H1 (cell line): Measurements from ENCODE around the gene EEPD1.

Source experiments
- CEBPB ChIP-seq: IDR thresholded peaks from 2 replicates; pipeline ENCODE4 v1.6.1; 2012; ENCODE audit warnings: low read depth, low read length
- EP300 ChIP-seq, 2 experiments: IDR thresholded peaks; 1 replicate in 1 of 2; 2 replicates in 1 of 2; pipeline ENCODE4 v1.6.1; 2011 to 2012; ENCODE audit warnings: low read depth in 2 of 2, low read length in 2 of 2, mild to moderate bottlenecking in 2 of 2, borderline replicate concordance in 1 of 2, inconsistent platforms in 1 of 2, moderate library complexity in 1 of 2
- FOSL1 ChIP-seq: IDR thresholded peaks from 2 replicates; pipeline ENCODE4 v1.6.1; 2011; ENCODE audit warnings: mild to moderate bottlenecking, low read depth, low read length, moderate library complexity; ENCODE audit not compliant: insufficient read depth
- GABPA ChIP-seq: IDR thresholded peaks from 2 replicates; pipeline ENCODE4 v1.6.1; 2011; ENCODE audit warnings: mild to moderate bottlenecking, low read length, moderate library complexity, borderline replicate concordance; ENCODE audit not compliant: insufficient read depth
- JUND ChIP-seq: IDR thresholded peaks from 2 replicates; pipeline ENCODE4 v1.6.1; 2011; ENCODE audit warnings: mild to moderate bottlenecking, improper control_type of control experiment, low read length
- KDM1A ChIP-seq: fragments of 200-600, 300-600 bp; sonication (generic); IDR thresholded peaks from 2 replicates; pipeline ENCODE4 v1.7.1; 2016; ENCODE audit warnings: mild to moderate bottlenecking, low read length, borderline replicate concordance
- NANOG ChIP-seq: IDR thresholded peaks from 2 replicates; pipeline ENCODE4 v1.6.1; 2011; ENCODE audit warnings: low read length, low read depth, mild to moderate bottlenecking, inconsistent platforms; ENCODE audit not compliant: insufficient read depth, poor library complexity, severe bottlenecking
- POLR2A ChIP-seq, 2 experiments: IDR thresholded peaks; 1 replicate in 1 of 2; 2 replicates in 1 of 2; pipeline ENCODE4 v1.6.1; 2011; ENCODE audit warnings: low read depth in 2 of 2, low read length in 2 of 2, mild to moderate bottlenecking in 2 of 2; ENCODE audit errors: control extremely low read depth in 1 of 2
- SIX5 ChIP-seq: IDR thresholded peaks from 2 replicates; pipeline ENCODE4 v1.6.1; 2011; ENCODE audit warnings: mild to moderate bottlenecking, low read depth, low read length
- SRF ChIP-seq: IDR thresholded peaks from 2 replicates; pipeline ENCODE4 v1.6.1; 2011; ENCODE audit warnings: mild to moderate bottlenecking, low read depth, low read length, moderate library complexity
- TEAD4 ChIP-seq: IDR thresholded peaks from 2 replicates; pipeline ENCODE4 v1.6.1; 2012; ENCODE audit warnings: low read depth, low read length, inconsistent platforms, mixed read lengths
- YY1 ChIP-seq: IDR thresholded peaks from 2 replicates; pipeline ENCODE4 v1.6.1; 2011; ENCODE audit warnings: low read depth, mild to moderate bottlenecking, low read length
- TF ChIP-seq, protein P1 (sequence below), 3 experiments: IDR thresholded peaks; 1 replicate in 2 of 3; 2 replicates in 1 of 3; pipeline versions ENCODE4 v1.5.1 to v1.6.1; 2011; ENCODE audit warnings: low read length in 3 of 3, mild to moderate bottlenecking in 3 of 3, inconsistent platforms in 2 of 3, low read depth in 1 of 3, moderate library complexity in 1 of 3; ENCODE audit not compliant: insufficient read depth in 1 of 3; ENCODE audit errors: control extremely low read depth in 1 of 3
- TF ChIP-seq, protein P2 (sequence below): IDR thresholded peaks from 2 replicates; pipeline ENCODE4 v1.6.1; 2011; ENCODE audit warnings: low read length, improper control_type of control experiment

DNA sequence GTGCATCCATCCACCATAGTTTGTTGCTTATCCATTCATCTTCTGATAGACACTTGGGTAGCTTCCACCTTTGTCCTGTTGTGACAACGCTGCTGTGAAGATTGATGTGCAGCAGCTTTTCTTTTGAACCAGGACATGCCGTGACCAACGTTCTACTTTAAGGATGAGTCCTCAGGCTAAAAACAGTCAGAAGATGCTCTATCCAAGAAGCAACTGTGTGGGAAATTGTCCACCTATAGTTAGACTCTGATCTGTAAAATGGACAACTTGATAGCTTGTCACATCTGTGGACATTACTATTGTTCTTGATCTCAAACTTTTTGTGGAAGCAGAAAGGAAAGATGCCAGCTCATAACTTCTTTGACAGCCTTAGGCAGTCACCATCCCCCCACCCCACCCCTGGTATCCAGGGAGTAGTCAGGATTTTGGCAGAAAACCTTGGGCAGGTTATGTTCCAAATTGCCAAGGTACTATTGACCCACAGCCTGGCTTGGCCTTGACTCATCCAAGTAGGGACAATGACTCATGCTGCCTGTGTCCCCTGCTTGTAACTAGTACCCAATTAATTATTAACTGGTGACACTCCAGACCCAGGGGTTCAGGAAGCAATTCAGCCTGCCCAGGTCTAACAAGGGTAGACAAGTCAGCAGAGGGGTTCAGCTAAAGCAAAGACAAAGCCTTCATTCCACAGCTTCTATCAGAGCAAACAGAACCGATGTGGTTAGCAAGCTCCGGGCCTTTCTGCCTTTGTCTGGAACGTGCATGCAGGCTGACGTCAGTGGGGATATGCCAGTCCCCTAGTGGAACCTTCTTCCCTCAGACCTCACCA lies 137.0 kb downstream of the EEPD1 start:
- TF ChIP-seq, protein P1, sequence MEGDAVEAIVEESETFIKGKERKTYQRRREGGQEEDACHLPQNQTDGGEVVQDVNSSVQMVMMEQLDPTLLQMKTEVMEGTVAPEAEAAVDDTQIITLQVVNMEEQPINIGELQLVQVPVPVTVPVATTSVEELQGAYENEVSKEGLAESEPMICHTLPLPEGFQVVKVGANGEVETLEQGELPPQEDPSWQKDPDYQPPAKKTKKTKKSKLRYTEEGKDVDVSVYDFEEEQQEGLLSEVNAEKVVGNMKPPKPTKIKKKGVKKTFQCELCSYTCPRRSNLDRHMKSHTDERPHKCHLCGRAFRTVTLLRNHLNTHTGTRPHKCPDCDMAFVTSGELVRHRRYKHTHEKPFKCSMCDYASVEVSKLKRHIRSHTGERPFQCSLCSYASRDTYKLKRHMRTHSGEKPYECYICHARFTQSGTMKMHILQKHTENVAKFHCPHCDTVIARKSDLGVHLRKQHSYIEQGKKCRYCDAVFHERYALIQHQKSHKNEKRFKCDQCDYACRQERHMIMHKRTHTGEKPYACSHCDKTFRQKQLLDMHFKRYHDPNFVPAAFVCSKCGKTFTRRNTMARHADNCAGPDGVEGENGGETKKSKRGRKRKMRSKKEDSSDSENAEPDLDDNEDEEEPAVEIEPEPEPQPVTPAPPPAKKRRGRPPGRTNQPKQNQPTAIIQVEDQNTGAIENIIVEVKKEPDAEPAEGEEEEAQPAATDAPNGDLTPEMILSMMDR (IDR thresholded peaks at IDR 0.05; ENCODE audit: control extremely low read depth in 1 of 3, insufficient read depth in 1 of 3, low read depth in 1 of 3, low read length in 3 of 3): no peak
- TF ChIP-seq CEBPB (no peak), YY1 (no peak), POLR2A (IDR thresholded peaks at IDR 0.05; ENCODE audit: control extremely low read depth in 1 of 2, low read depth in 2 of 2, low read length in 2 of 2) (no peak), NANOG (no peak), JUND (no peak), SRF (no peak), GABPA (no peak), EP300 (IDR thresholded peaks at IDR 0.05; ENCODE audit: borderline replicate concordance in 1 of 2, low read depth in 2 of 2, low read length in 2 of 2) (no peak), KDM1A (no peak), SIX5 (no peak), TEAD4 (no peak), FOSL1 (no peak)
- TF ChIP-seq, protein P2, sequence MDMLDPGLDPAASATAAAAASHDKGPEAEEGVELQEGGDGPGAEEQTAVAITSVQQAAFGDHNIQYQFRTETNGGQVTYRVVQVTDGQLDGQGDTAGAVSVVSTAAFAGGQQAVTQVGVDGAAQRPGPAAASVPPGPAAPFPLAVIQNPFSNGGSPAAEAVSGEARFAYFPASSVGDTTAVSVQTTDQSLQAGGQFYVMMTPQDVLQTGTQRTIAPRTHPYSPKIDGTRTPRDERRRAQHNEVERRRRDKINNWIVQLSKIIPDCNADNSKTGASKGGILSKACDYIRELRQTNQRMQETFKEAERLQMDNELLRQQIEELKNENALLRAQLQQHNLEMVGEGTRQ: no peak
